ENCODE results near the gene WDR93.

DNA sequence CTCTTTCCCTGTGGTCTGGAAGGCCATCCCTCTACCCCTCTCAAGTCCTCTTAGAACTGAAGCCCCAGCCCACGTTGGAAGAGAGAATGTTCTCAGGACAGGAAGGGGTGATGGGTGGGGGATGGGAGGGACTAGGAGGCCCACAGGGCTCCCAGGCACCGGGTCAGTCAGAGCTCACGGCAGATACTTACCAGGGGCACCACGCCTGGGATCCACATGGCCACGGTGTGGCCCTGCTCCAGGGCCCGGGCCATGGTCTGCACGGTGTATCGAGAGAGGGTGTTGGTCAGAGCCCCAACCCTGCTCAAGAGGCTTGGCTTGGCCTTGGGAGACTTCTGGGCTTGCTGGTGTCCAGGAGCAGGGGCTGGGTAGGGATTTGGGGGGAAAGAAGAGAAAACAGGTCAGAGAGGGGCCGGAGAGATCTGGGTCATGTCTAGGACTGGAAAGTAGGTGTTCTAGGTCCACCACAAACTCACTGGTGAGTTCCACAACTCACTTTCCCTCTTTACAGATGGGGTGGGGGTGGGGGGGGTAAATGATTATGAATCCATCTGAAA lies 21.2 kb upstream of the WDR93 start:
- no peak for TF ChIP-seq EP300 (IDR thresholded peaks at IDR 0.05; ENCODE audit: low read depth)
- TF ChIP-seq, protein P1, sequence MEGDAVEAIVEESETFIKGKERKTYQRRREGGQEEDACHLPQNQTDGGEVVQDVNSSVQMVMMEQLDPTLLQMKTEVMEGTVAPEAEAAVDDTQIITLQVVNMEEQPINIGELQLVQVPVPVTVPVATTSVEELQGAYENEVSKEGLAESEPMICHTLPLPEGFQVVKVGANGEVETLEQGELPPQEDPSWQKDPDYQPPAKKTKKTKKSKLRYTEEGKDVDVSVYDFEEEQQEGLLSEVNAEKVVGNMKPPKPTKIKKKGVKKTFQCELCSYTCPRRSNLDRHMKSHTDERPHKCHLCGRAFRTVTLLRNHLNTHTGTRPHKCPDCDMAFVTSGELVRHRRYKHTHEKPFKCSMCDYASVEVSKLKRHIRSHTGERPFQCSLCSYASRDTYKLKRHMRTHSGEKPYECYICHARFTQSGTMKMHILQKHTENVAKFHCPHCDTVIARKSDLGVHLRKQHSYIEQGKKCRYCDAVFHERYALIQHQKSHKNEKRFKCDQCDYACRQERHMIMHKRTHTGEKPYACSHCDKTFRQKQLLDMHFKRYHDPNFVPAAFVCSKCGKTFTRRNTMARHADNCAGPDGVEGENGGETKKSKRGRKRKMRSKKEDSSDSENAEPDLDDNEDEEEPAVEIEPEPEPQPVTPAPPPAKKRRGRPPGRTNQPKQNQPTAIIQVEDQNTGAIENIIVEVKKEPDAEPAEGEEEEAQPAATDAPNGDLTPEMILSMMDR (IDR thresholded peaks at IDR 0.05), result no peak
